CD14-positive monocyte (primary cell): ENCODE data around the gene MRPS24. TPM values are rescaled to one million over a fixed set of nuclear protein-coding genes. Genes with fewer than 3 reads are reported as not detected.

ENCODE experiments used
- DNase-seq, 3 donors: peaks; one replicate each; pipeline ENCODE4 v3.0.0-alpha.2; 2011 to 2022
- H2AFZ ChIP-seq: 2 replicates; pipeline ENCODE4 v1.6.0; 2012; ENCODE audit warnings: mild to moderate bottlenecking, low read depth, low read length, inconsistent platforms; ENCODE audit not compliant: insufficient read depth, poor library complexity, severe bottlenecking
- H3K27ac ChIP-seq, 2 donors: 1 replicate in 1 of 2; 2 replicates in 1 of 2; pipeline ENCODE4 v1.5.1; 2012 to 2013; ENCODE audit warnings: low read length in 2 of 2, control low read depth in 1 of 2, inconsistent platforms in 1 of 2, low read depth in 1 of 2, mild to moderate bottlenecking in 1 of 2
- H3K27me3 ChIP-seq, 2 donors: one replicate each; pipeline versions ENCODE4 v1.6.0 to v1.6.1; 2011 to 2013; ENCODE audit warnings: low read length in 2 of 2; ENCODE audit not compliant: control insufficient read depth in 2 of 2, insufficient read depth in 2 of 2
- H3K36me3 ChIP-seq, 2 donors: replicated peaks in 1 of 2; 1 replicate in 1 of 2; 2 replicates in 1 of 2; pipeline versions ENCODE4 v1.5.1 to v1.6.1; 2012 to 2013; ENCODE audit warnings: low read length in 2 of 2, control low read depth in 1 of 2, inconsistent platforms in 1 of 2, mild to moderate bottlenecking in 1 of 2; ENCODE audit not compliant: insufficient read depth in 2 of 2, control insufficient read depth in 1 of 2
- H3K4me1 ChIP-seq, 2 donors: 1 replicate in 1 of 2; 2 replicates in 1 of 2; pipeline versions ENCODE4 v1.5.1 to v1.6.1; 2012 to 2013; ENCODE audit warnings: low read length in 2 of 2, control low read depth in 1 of 2, inconsistent platforms in 1 of 2, mild to moderate bottlenecking in 1 of 2, moderate library complexity in 1 of 2; ENCODE audit not compliant: insufficient read depth in 2 of 2, control insufficient read depth in 1 of 2
- H3K4me2 ChIP-seq: replicated peaks from 2 replicates; pipeline ENCODE3; 2012; ENCODE audit warnings: low read length, moderate library complexity, mild to moderate bottlenecking; ENCODE audit not compliant: poor library complexity, severe bottlenecking; ENCODE audit errors: extremely low read depth
- H3K4me3 ChIP-seq, 3 experiments: fragments of 200-600 bp in 1 of 3; sonication (generic) in 1 of 3; replicated peaks in 1 of 3; 1 replicate in 2 of 3; 2 replicates in 1 of 3; pipeline ENCODE4 v1.5.1; 2011 to 2013; ENCODE audit warnings: low read length in 3 of 3, mild to moderate bottlenecking in 3 of 3, control low read depth in 2 of 3, low read depth in 2 of 3, inconsistent platforms in 1 of 3, moderate library complexity in 1 of 3
- H3K79me2 ChIP-seq: 2 replicates; pipeline ENCODE4 v1.6.0; 2012; ENCODE audit warnings: mild to moderate bottlenecking, control low read depth, inconsistent platforms, low read length, moderate library complexity; ENCODE audit not compliant: insufficient read depth
- H3K9ac ChIP-seq: 2 replicates; pipeline ENCODE4 v1.6.0; 2017; ENCODE audit warnings: low read length, mild to moderate bottlenecking; ENCODE audit not compliant: insufficient read depth, poor library complexity, severe bottlenecking
- H3K9me3 ChIP-seq, 2 donors: replicated peaks in 1 of 2; 1 replicate in 1 of 2; 2 replicates in 1 of 2; pipeline versions ENCODE4 v1.5.1 to v1.6.1; 2012 to 2013; ENCODE audit warnings: low read length in 2 of 2, control low read depth in 1 of 2; ENCODE audit not compliant: control insufficient read depth in 1 of 2, insufficient read depth in 1 of 2
- H4K20me1 ChIP-seq: 2 replicates; pipeline ENCODE4 v1.6.0; 2012; ENCODE audit warnings: mild to moderate bottlenecking, low read length, control low read depth, moderate library complexity; ENCODE audit not compliant: insufficient read depth
- H3K27ac Mint-ChIP-seq, 7 donors: one replicate each; pipeline ENCODE4 v1.8.0; 2020; ENCODE audit warnings: mild to moderate bottlenecking in 7 of 7, mixed read lengths in 7 of 7, moderate library complexity in 6 of 7, inconsistent platforms in 2 of 7
- H3K27me3 Mint-ChIP-seq, 3 donors: one replicate each; pipeline ENCODE4 v1.8.0; 2021 to 2022; ENCODE audit warnings: low read depth in 3 of 3, mild to moderate bottlenecking in 3 of 3, mixed read lengths in 3 of 3, moderate library complexity in 3 of 3, inconsistent platforms in 1 of 3
- H3K36me3 Mint-ChIP-seq, 2 donors: one replicate each; pipeline ENCODE4 v1.8.0; 2020; ENCODE audit warnings: mixed read lengths in 2 of 2, inconsistent platforms in 1 of 2, mild to moderate bottlenecking in 1 of 2
- H3K4me1 Mint-ChIP-seq: one replicate; pipeline ENCODE4 v1.8.0; 2020; ENCODE audit warnings: mild to moderate bottlenecking, mixed read lengths
- H3K4me3 Mint-ChIP-seq, 2 donors: one replicate each; pipeline ENCODE4 v1.8.0; 2020; ENCODE audit warnings: mild to moderate bottlenecking in 2 of 2, mixed read lengths in 2 of 2, moderate library complexity in 1 of 2
- H3K9me3 Mint-ChIP-seq, 7 donors: one replicate each; pipeline ENCODE4 v1.8.0; 2020 to 2022; ENCODE audit warnings: mixed read lengths in 7 of 7, mild to moderate bottlenecking in 6 of 7, moderate library complexity in 6 of 7, inconsistent platforms in 2 of 7
- CTCF ChIP-seq: fragments of 200-600 bp; IDR thresholded peaks from one replicate; pipeline ENCODE4 v1.8.0; 2022; ENCODE audit warnings: antibody characterized with exemption, mild to moderate bottlenecking
- WGBS: methylation state at CpG from one replicate; pipeline ENCODE4 v1.1.5; 2013; ENCODE audit warnings: missing lambda C conversion rate; ENCODE audit not compliant: insufficient coverage; 5-methylcytosine and 5-hydroxymethylcytosine counted together
- intact Hi-C, 2 donors: fragments of 100-400 bp; cut with micrococcal nuclease; formaldehyde crosslinking; loops; one replicate each; pipeline versions ENCODE4 v1.15.0 to v1.15.1; 2023
- polyA plus RNA-seq, 3 donors: library from polyadenylated mRNA; depleted of rRNA in 1 of 3; unstranded in 2 of 3; stranded (reverse) in 1 of 3; fragments of 300-500 nt in 2 of 3; fragments of >200 nt in 1 of 3; fragmentation: Illumina TruSeq in 2 of 3; gene quantifications; 1 replicate in 2 of 3; 2 replicates in 1 of 3; pipeline ENCODE4 v1.2.3, GENCODE V29; 2012 to 2021

MRPS24 gene
- polyA plus RNA-seq, 3 donors: 79.2 to 112 (median 112) TPM

GRCh38 chr7:43872406-43873110 lies 3.2 kb upstream of the MRPS24 start:
- H3K4me3 ChIP-seq: no peak overlapping the region
- H3K79me2 ChIP-seq: peaks cover 3% of the 10 kb centered on the region
- H4K20me1 ChIP-seq: no peaks in the 10 kb centered on the region
- H2AFZ ChIP-seq: no peak overlapping the region
- WGBS: 83% methylated on average over 4 of the region's 7 CpGs
- H3K27ac ChIP-seq: no peak overlapping the region
- no peaks in the 10 kb centered on the region for H3K27me3 ChIP-seq
- intact Hi-C loops: no loop called here
- peaks cover 29 to 31% of the 10 kb centered on the region in 2 donors for H3K4me1 ChIP-seq
- H3K27ac Mint-ChIP-seq: peak overlapping the region in 1 of 7 donors; percentile 49
- peaks cover 0 to 5% (median 4%) of the 10 kb centered on the region in 3 donors for H3K27me3 Mint-ChIP-seq
- H3K36me3 ChIP-seq: peaks cover 10 to 11% of the 10 kb centered on the region in 2 donors
- H3K9ac ChIP-seq: no peak overlapping the region
- H3K9me3 Mint-ChIP-seq: peaks cover 0 to 2% (median 0%) of the 10 kb centered on the region in 7 donors
- H3K4me2 ChIP-seq: no peak overlapping the region
- no peaks in the 10 kb centered on the region for H3K9me3 ChIP-seq
- no peak overlapping the region for H3K4me3 Mint-ChIP-seq
- no peak for TF ChIP-seq CTCF
- DNase-seq: no peak
- H3K4me1 Mint-ChIP-seq: peaks cover 33% of the 10 kb centered on the region
- H3K36me3 Mint-ChIP-seq: peaks cover 14 to 26% of the 10 kb centered on the region in 2 donors

DNA sequence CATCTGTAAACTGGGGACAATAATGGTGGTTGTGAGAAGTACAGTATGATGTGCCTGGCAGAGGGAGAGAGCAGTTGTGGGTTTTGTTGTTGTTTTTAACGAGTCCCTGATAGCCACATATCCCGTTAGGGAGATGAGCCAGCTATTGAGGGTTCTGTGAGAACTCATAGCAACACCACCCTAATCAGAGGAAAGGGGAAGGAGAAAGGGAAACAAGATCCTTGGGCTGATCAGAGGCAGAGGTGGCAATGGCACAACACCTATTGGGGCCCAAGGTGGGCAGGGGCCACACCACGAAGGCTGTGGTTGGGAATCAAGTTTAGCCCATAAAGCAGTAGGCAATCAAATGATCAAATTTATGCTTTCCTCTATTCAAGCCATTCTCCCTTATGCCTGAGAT lies 1.7 kb upstream of the MRPS24 start:
- Histone ChIP-seq H3K9me3 (no peaks in the 10 kb centered on the region), H3K9ac (no peak overlapping the region), H3K36me3 (peaks cover 10 to 13% of the 10 kb centered on the region in 2 donors), H3K27me3 (no peaks in the 10 kb centered on the region), H3K27ac (no peak overlapping the region), H2AFZ (no peak overlapping the region), H3K4me3 (no peak overlapping the region), H4K20me1 (no peaks in the 10 kb centered on the region), H3K79me2 (peaks cover 3% of the 10 kb centered on the region), H3K4me1 (peaks cover 23 to 24% of the 10 kb centered on the region in 2 donors), H3K4me2 (no peak overlapping the region)
- peaks cover 19 to 27% of the 10 kb centered on the region in 2 donors for H3K36me3 Mint-ChIP-seq
- WGBS: no CpG with 5 or more reads among the region's 3 CpGs
- intact Hi-C loops: no loop called here
- DNase-seq: no peak
- H3K4me1 Mint-ChIP-seq: peaks cover 27% of the 10 kb centered on the region
- H3K27me3 Mint-ChIP-seq: peaks cover 2 to 6% (median 4%) of the 10 kb centered on the region in 3 donors
- peaks cover 0 to 2% (median 0%) of the 10 kb centered on the region in 7 donors for H3K9me3 Mint-ChIP-seq
- H3K4me3 Mint-ChIP-seq: no peak overlapping the region
- no peak for TF ChIP-seq CTCF
- H3K27ac Mint-ChIP-seq: peak overlapping the region in 4 of 7 donors; percentile 65 to 99 (median 79)
